NOMO-1 (cell line): ENCODE data around the gene BCAR1.
A peak's percentile ranks its signal among the peaks of the same experiment; 100 is the strongest.
"Not testable (repeated sequence)": the region's sequence is repeated elsewhere in the genome, so short reads cannot be mapped to it uniquely, and the experiment has no call there.

ENCODE experiments used
- DNase-seq, 2 experiments: peaks; one replicate each; lab custom pipeline; 2025; ENCODE audit not compliant: unreplicated experiment in 2 of 2; lab: John Stamatoyannopoulos, UW

Gene BCAR1

GRCh38 chr16:75205961-75206748, 45.3 kb downstream of the BCAR1 start:
- not testable (repeated sequence) for DNase-seq

- not testable (repeated sequence) for DNase-seq
Measured at GRCh38 chr16:75205438-75205837, 46.0 kb downstream of the BCAR1 start.

- not testable (repeated sequence) for DNase-seq
Measured at GRCh38 chr16:75204905-75205304, 46.5 kb downstream of the BCAR1 start.

GRCh38 chr16:75204410-75204758, 47.0 kb downstream of the BCAR1 start:
- DNase-seq, result no peak

- no peak for DNase-seq
Measured at GRCh38 chr16:75203667-75204409, 47.6 kb downstream of the BCAR1 start.

GRCh38 chr16:75203096-75203495, 48.3 kb downstream of the BCAR1 start:
- DNase-seq, result no peak

GRCh38 chr16:75202069-75202590, 49.3 kb downstream of the BCAR1 start:
- DNase-seq, result no peak

- DNase-seq, result no peak
Measured at GRCh38 chr16:75198135-75198600, 53.3 kb downstream of the BCAR1 start.

GRCh38 chr16:75197522-75198134, 53.8 kb downstream of the BCAR1 start:
- DNase-seq, result peak in 1 of 2 experiments; percentile 10

GRCh38 chr16:75196836-75197235, 54.6 kb downstream of the BCAR1 start:
- DNase-seq, result no peak

GRCh38 chr16:75195811-75196790, 55.3 kb downstream of the BCAR1 start:
- no peak for DNase-seq

GRCh38 chr16:75193730-75194444, 57.5 kb downstream of the BCAR1 start:
- no peak for DNase-seq

GRCh38 chr16:75193265-75193650, 58.2 kb downstream of the BCAR1 start:
- DNase-seq, result no peak

- DNase-seq, result no peak
Measured at GRCh38 chr16:75192606-75193264, 58.7 kb downstream of the BCAR1 start.

GRCh38 chr16:75189638-75190245, 61.7 kb downstream of the BCAR1 start:
- DNase-seq, result no peak

- DNase-seq, result no peak
Measured at GRCh38 chr16:75188832-75189477, 62.5 kb downstream of the BCAR1 start.

- peak in 1 of 2 experiments; percentile 8 for DNase-seq
Measured at GRCh38 chr16:75181630-75182029, 69.8 kb downstream of the BCAR1 start.

- no peak for DNase-seq
Measured at GRCh38 chr16:75179208-75179607, 72.2 kb downstream of the BCAR1 start.
